Panc1 (cell line): ENCODE data around the gene GH2. TPM values are rescaled to one million over a fixed set of nuclear protein-coding genes. Genes with fewer than 3 reads are reported as not detected.
"Not testable (repeated sequence)": the region's sequence is repeated elsewhere in the genome, so short reads cannot be mapped to it uniquely, and the experiment has no call there.

Experiments
- ATAC-seq: fragments of 200-7000 bp; cut with Tn5 transposase; 2 replicates; pipeline ENCODE4 v1.9.1; 2020; ENCODE audit warnings: mild to moderate bottlenecking, moderate library complexity
- BruUV-seq: library from RNA; stranded (reverse); fragments of 400-500 nt; replicated peaks from 2 replicates; lab custom pipeline; 2021; lab: Mats Ljungman, UMichigan
- CTCF ChIA-PET: fragments of 300-600 bp; sonication (Branson Sonifier 250); formaldehyde crosslinking; loops from one replicate; lab custom pipeline; 2022; ENCODE audit warnings: antibody characterized with exemption; lab: Charles Lee
- POLR2A ChIA-PET: fragments of 300-600 bp; sonication (Branson Sonifier 250); formaldehyde crosslinking; loops from one replicate; lab custom pipeline; 2022; ENCODE audit warnings: antibody characterized with exemption; lab: Charles Lee
- DNase-seq: peaks from one replicate; pipeline ENCODE4 v3.0.0-alpha.2; 2010; ENCODE audit warnings: low read depth, low spot score
- H3K27ac ChIP-seq: 2 replicates; pipeline ENCODE4 v1.5.1; 2011; ENCODE audit warnings: mild to moderate bottlenecking, low read length, inconsistent platforms
- H3K27me3 ChIP-seq: fragments of 200-500 bp; sonication (Bioruptor generic); 2 replicates; pipeline ENCODE4 v1.6.0; 2014; ENCODE audit warnings: low read length, inconsistent platforms; ENCODE audit not compliant: control insufficient read depth, insufficient read depth
- H3K36me3 ChIP-seq: fragments of 200-500 bp; sonication (Bioruptor generic); 2 replicates; pipeline ENCODE4 v1.5.1; 2014; ENCODE audit warnings: inconsistent platforms, mild to moderate bottlenecking, low read length, moderate library complexity; ENCODE audit not compliant: control insufficient read depth, insufficient read depth
- H3K4me1 ChIP-seq: 2 replicates; pipeline ENCODE4 v1.5.1; 2011; ENCODE audit warnings: inconsistent platforms, mild to moderate bottlenecking, low read length, moderate library complexity; ENCODE audit not compliant: control insufficient read depth, insufficient read depth
- H3K4me3 ChIP-seq, 2 experiments: 2 replicates each; pipeline ENCODE4 v1.5.1; 2011 to 2012; ENCODE audit warnings: low read depth in 2 of 2, low read length in 2 of 2, mild to moderate bottlenecking in 2 of 2, inconsistent platforms in 1 of 2, moderate library complexity in 1 of 2
- H3K9me3 ChIP-seq: fragments of 200-500 bp; sonication (Bioruptor generic); 2 replicates; pipeline ENCODE4 v1.5.1; 2014; ENCODE audit warnings: low read depth, mild to moderate bottlenecking, inconsistent platforms, low read length, moderate library complexity; ENCODE audit not compliant: control insufficient read depth, insufficient read depth
- in situ Hi-C: cut with HindIII; loops from 2 replicates; pipeline ENCODE4 v1.10.0; 2016; ENCODE audit warnings: low sequenced_read_pairs, low pct_unique_long_range_greater_than_20kb
- intact Hi-C: fragments of 100-400 bp; cut with micrococcal nuclease; formaldehyde crosslinking; loops from one replicate; pipeline ENCODE4 v1.10.0; 2022; ENCODE audit not compliant: unreplicated experiment
- total RNA-seq: library from RNA; stranded (reverse); gene quantifications from one replicate; pipeline ENCODE4 v1.2.1, GENCODE V29; 2021; ENCODE audit not compliant: unreplicated experiment
- TF ChIP-seq, protein P1 (sequence below): fragments of 450-650 bp; IDR thresholded peaks from 2 replicates; pipeline ENCODE4 v1.5.1; 2017; ENCODE audit warnings: mild to moderate bottlenecking

GH2 gene
- total RNA-seq, 1 experiment from 2014 or later = not detected

DNA sequence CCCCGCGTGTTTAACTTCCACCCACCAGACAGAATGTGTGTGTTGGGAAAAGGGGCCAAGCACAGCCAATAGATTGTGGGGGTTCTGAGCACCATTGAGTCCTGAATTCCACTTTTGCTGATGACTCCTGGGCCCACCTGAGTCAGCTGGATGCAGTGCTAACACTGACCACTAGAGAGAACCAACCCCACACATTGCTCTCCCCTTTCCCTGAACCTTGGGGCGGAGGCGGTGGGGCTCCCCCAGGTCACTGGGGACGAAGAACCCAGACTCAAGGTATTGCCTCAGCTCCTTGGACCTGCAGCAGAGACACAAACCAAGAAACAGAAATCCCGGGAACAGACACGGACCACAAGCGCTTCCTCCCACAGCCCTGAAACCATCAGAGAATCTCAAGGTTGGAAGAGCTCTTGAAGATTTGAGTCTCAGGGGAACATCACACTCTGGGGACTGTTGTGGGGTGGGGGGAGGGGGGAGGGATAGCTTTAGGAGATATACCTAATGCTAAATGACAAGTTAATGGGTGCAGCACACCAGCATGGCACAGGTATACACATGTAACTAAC lies 7.6 kb downstream of the GH2 start:
- intact Hi-C loops, H3K27ac ChIP-seq, H3K4me3 ChIP-seq, in situ Hi-C loops, DNase-seq, H3K9me3 ChIP-seq, H3K4me1 ChIP-seq, H3K27me3 ChIP-seq, POLR2A ChIA-PET, ATAC-seq, BruUV-seq, H3K36me3 ChIP-seq: not testable (repeated sequence)
- TF ChIP-seq, protein P1, sequence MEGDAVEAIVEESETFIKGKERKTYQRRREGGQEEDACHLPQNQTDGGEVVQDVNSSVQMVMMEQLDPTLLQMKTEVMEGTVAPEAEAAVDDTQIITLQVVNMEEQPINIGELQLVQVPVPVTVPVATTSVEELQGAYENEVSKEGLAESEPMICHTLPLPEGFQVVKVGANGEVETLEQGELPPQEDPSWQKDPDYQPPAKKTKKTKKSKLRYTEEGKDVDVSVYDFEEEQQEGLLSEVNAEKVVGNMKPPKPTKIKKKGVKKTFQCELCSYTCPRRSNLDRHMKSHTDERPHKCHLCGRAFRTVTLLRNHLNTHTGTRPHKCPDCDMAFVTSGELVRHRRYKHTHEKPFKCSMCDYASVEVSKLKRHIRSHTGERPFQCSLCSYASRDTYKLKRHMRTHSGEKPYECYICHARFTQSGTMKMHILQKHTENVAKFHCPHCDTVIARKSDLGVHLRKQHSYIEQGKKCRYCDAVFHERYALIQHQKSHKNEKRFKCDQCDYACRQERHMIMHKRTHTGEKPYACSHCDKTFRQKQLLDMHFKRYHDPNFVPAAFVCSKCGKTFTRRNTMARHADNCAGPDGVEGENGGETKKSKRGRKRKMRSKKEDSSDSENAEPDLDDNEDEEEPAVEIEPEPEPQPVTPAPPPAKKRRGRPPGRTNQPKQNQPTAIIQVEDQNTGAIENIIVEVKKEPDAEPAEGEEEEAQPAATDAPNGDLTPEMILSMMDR = peak; percentile 10; the same call in 1 of the 2 replicates
- CTCF ChIA-PET = interaction anchor here (0.7 kb wide), 1 partner anchor 13 kb away, joined by 3 read pairs; no protein-coding TSS in a partner anchor

DNA sequence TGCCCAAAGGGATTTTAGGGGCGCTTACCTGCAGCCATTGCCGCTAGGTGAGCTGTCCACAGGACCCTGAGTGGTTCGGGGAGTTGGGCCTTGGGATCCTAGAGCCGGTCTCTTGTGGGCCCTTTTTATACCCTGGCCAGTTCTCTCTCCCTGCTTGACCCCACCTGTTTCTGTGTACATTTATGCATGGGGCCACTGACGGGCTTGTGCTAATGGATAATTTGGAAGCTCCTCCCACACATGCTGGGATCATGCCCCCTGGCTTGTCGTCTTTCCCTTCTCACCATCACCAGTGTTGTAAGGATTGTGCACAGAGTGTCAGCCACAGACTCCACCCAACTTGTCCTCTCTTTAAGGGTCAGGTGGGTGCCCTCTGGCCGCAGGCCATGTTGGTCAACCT lies 8.2 kb downstream of the GH2 start, which contains the start of gene CSH2:
CSH2 (minus strand) TSS at position 101 of the 400 bp plus-strand sequence; CDS start at position 38, 63 bp downstream.
- BruUV-seq, intact Hi-C loops, DNase-seq, H3K27me3 ChIP-seq, H3K27ac ChIP-seq, ATAC-seq, CTCF ChIA-PET, H3K4me3 ChIP-seq, H3K4me1 ChIP-seq, H3K9me3 ChIP-seq, H3K36me3 ChIP-seq, POLR2A ChIA-PET, in situ Hi-C loops: not testable (repeated sequence)

DNA sequence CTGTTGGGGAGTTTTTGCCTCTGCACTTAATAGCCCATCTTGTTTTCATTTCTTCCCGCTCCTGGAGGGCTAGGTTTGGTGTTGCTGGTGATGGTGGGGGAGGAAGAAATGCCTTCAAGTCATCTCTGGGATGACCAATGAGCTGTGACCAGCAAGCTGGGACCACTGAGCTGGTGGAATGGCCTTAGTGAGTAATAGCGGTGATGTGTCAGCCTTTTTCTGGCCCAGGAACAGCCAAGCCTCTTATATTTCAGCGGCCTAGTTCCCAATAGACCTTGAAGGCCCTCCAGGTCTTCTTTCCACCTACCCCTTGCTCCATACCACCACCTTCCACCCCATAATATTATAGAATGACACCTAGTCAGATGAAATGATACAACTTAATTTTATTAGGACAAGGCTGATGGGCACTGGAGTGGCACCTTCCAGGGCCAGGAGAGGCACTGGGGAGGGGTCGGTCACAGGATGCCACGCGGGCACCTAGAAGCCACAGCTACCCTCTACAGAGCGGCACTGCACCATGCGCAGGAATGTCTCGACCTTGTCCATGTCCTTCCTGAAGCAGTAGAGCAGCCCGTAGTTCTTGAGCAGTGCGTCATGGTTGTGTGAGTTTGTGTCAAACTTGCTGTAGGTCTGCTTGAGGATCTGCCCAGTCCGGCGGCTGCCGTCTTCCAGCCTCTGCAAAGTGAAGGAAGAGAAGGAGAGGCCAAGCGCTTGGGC lies 9.9 kb downstream of the GH2 start:
- ATAC-seq, H3K9me3 ChIP-seq, H3K27me3 ChIP-seq, DNase-seq, CTCF ChIA-PET, H3K27ac ChIP-seq, BruUV-seq, in situ Hi-C loops, H3K4me3 ChIP-seq, H3K4me1 ChIP-seq, POLR2A ChIA-PET, intact Hi-C loops, H3K36me3 ChIP-seq: not testable (repeated sequence)

DNA sequence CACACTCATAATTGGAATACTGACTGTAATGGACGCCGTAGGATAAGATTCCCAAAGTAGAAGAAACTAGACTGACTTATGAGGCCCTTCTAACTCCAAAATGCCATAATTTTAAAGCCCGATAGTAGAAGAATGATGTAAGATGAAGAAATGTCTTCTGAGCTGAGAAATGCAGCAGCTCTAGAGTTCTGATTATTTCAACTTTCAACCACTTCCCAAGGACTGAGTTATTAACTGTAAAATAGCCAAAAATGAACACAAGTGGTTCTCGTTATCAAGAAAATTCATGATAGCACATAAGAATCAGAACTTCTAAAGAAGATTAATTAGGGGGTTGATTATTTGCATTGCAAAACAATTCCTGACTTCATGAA lies 11.5 kb downstream of the GH2 start:
- H3K4me1 ChIP-seq, H3K27ac ChIP-seq, BruUV-seq, H3K27me3 ChIP-seq, H3K9me3 ChIP-seq, intact Hi-C loops, POLR2A ChIA-PET, DNase-seq, H3K36me3 ChIP-seq, H3K4me3 ChIP-seq, ATAC-seq, in situ Hi-C loops: not testable (repeated sequence)
- CTCF ChIA-PET = interaction anchor here (0.5 to 0.9 kb wide), 2 partner anchors 104 to 251 kb away, joined by 3 read pairs; no protein-coding TSS in a partner anchor
